Astrocyte of the spinal cord (primary cell): ENCODE data around the gene PLOD1.
A peak's percentile ranks its signal among the peaks of the same experiment; 100 is the strongest.

Experiments
- DNase-seq: peaks from one replicate; pipeline ENCODE4 v3.0.0; 2011; ENCODE audit warnings: low read depth, low spot score
- H3K4me3 ChIP-seq: 2 replicates; pipeline ENCODE4 v1.5.1; 2011; ENCODE audit warnings: low read depth, mild to moderate bottlenecking, low read length, moderate library complexity
- CTCF ChIP-seq: IDR thresholded peaks from 2 replicates; pipeline ENCODE4 v1.5.1; 2012; ENCODE audit warnings: low read depth, mild to moderate bottlenecking, low read length, inconsistent platforms
- in situ Hi-C: cut with HindIII; loops from 2 replicates; pipeline ENCODE4 v1.10.0; 2017; ENCODE audit warnings: low sequenced_read_pairs

The PLOD1 gene

GRCh38 chr1:12016182-12016581 lies 81.7 kb downstream of the PLOD1 start:
- TF ChIP-seq CTCF: no peak
- in situ Hi-C loops: no loop called here
- no peak overlapping the region for H3K4me3 ChIP-seq
- no peak for DNase-seq

GRCh38 chr1:12019858-12020509 lies 85.5 kb downstream of the PLOD1 start:
- in situ Hi-C loops: no loop called here
- H3K4me3 ChIP-seq: peak overlapping the region; percentile 71
- DNase-seq: no peak
- no peak for TF ChIP-seq CTCF

- no peak for DNase-seq
- in situ Hi-C loops: no loop called here
- H3K4me3 ChIP-seq: no peak overlapping the region
- TF ChIP-seq CTCF: no peak
Measured at GRCh38 chr1:12021616-12022015, 87.1 kb downstream of the PLOD1 start.

GRCh38 chr1:12022036-12022435 lies 87.5 kb downstream of the PLOD1 start:
- no peak for DNase-seq
- in situ Hi-C loops: no loop called here
- no peak for TF ChIP-seq CTCF
- no peak overlapping the region for H3K4me3 ChIP-seq
